GM19193 (cell line): Measurements from ENCODE around the gene MICAL3.

Source experiments
- POLR2A ChIP-seq: IDR thresholded peaks from 4 replicates; pipeline ENCODE4 v1.6.1; 2011; ENCODE audit not compliant: insufficient read depth, insufficient read length; ENCODE audit errors: extremely low read depth

MICAL3 gene

DNA sequence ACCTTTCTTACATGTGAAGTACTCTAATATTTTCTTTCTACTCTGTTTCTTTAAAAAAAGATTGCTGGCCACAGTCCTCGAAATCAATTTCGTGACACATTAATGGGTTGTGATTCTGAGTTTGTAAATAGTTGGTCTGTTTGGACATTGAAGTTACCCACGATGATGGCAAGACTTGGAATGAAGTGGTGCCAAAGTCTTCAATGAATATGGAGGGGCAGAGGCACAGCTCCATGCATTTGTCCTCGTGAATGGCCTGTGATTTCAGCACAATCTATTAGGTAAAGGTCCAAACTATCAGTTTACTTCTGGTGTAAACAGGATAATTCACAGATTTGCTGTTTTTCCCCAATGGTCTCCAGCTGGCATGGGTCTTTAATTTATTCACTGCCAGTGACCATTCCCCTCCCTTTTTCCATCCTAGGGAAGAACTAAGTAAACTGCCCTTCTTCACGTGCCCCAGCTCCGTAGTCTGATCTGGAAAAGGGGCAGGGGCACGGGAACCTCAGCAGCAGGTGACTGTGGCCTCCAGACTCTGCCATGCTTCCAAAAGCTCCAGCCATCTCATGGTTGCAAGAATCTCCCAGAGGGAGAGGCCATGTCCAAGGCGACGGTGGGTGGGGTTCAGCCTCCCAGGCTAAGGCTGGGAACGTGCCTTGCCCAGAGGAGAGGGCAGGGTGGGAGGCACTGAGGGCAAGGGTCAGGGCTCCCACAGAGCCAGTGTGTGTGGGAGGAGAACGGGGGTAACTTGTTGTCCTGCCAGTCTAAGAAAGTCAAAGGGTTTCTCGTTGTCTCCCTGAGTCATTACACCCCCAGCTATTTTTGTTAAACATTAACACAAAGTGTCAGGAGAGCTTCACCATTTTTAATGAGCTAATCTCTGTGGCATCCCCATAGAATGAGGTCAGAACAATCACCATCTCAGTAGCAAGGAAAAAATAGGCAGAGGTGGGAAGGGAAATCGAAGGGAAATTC lies 36.6 kb upstream of the MICAL3 start:
- TF ChIP-seq POLR2A = no peak

DNA sequence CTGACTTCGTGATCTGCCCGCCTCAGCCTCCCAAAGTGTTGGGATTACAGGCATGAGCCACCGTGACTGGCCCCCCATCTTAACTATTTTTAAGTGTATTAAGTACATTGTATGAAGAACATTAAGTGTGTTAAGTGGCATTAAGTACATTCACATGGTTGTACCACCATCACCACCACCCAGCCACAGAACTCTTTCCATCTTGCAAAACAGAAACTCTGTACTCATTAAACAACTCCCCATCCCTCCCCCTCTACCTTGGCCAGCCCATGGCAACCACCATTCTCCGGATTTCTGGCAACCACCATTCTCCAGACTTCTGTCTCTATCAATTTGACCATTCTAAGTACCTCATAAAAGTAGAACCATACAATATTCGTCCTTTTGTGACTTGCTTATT lies 35.6 kb upstream of the MICAL3 start:
- no peak for TF ChIP-seq POLR2A

DNA sequence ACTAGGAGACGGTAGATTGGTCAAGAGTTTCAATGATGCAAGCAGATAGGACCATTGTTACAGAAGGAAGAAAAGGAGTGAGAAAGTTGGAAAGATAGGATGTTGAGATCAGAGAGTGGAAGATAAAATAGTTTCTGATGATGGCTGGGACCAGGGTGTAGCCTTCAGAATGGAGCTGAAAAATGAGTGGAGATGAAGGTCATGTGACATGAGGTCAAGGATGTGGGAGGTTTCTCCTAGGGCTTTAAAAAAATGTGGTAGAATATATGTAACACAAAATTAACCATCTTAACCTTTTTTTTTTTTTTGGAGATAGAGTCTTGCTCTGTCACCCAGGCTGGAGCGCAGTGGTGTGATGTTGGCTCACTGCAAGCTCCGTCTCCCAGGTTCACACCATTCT lies 35.1 kb upstream of the MICAL3 start:
- no peak for TF ChIP-seq POLR2A

GRCh38 chr22:18059094-18059417 lies 34.7 kb upstream of the MICAL3 start:
- TF ChIP-seq POLR2A = no peak

- no peak for TF ChIP-seq POLR2A
Observed at GRCh38 chr22:18058371-18059093, 34.2 kb upstream of the MICAL3 start.

- TF ChIP-seq POLR2A = no peak
Observed at GRCh38 chr22:18057568-18058209, 33.3 kb upstream of the MICAL3 start.

- no peak for TF ChIP-seq POLR2A
Observed at GRCh38 chr22:18056807-18057474, 32.6 kb upstream of the MICAL3 start.

DNA sequence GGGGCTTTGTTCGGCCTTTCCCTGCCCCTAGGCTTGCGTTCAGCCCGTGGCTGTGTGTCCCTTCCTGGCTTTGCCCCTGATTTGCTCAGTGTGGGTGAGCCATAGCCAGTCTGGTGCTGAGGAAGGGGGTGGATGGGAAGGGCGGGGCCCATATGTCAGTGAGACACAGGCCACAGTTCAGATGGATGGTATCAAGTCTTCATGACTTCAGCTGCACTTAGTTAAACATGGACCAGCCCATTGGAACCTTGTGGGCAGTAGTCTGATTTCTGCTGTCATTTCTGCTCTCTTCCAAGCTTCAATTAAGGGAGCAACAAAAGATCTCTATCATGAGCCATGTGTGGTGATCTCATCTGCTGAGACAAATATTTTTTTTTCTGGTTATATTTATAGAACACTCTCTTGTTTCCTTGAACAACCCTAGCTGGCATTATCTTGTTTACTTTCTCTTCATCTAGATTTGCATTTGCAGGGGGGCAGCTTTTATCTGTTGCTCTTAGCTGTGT lies 31.9 kb upstream of the MICAL3 start:
- no peak for TF ChIP-seq POLR2A

GRCh38 chr22:18055619-18056160 lies 31.3 kb upstream of the MICAL3 start:
- TF ChIP-seq POLR2A = no peak

DNA sequence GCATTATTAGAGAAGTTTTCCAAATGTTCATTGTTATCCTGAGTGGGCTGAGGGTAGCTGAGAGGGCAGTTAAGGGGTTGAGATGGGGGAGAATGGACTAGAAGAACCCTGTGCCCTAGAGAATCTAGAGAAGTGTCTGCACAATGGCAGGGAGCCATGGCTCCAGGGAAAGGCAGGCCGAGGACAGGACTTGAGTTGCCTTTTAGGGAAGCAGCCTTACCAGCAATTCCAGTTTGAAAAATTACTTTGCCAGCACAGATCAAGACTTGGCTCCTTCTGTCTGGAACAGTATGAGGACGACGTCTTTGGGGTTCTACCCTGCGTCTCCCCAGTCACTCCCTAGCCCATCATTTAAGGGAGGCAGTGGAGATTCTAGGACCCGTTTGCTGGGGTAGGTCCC lies 25.7 kb upstream of the MICAL3 start:
- no peak for TF ChIP-seq POLR2A

- TF ChIP-seq POLR2A = no peak
Observed at GRCh38 chr22:18048441-18048898, 24.1 kb upstream of the MICAL3 start.

DNA sequence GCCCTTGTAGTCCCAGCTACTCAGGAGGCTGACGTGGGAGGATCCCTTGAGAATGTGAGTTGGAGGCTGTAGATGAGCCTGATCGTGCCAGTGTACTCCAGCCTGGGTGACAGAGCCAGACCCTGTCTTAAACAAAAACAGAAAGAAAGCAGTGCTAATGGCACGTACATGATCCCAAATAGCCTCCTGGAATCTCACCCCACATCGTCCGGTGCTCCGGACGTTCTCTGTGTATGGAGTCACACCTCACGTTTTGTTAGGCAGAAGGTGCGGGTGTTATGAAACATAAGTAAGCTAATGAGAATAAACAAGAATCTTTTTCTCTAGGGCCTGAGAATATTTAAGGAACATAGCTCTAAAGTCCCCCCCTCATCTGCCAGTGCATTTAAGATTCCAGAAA lies 23.7 kb upstream of the MICAL3 start:
- no peak for TF ChIP-seq POLR2A

GRCh38 chr22:18045794-18046193 lies 21.4 kb upstream of the MICAL3 start:
- TF ChIP-seq POLR2A = no peak

GRCh38 chr22:18044548-18045271 lies 20.3 kb upstream of the MICAL3 start:
- TF ChIP-seq POLR2A = no peak

DNA sequence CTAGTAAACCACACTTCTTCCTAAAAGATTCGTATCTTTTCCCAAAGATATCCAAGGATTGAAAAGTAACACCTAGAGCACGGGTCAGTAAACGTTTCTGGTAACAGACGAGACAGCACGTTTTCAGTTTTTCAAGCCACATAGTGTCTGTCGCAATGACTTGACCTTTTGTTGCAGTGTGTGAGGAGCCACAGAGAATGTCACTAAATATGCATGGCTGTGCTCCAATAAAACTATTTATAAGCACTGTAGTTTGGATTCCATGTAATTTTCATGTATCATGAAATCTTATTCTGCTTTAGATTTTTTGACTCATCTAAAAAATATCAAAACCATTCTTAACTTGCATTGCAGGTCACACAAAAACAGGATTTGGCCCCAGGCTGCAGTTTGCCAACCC lies 18.3 kb upstream of the MICAL3 start:
- TF ChIP-seq POLR2A = no peak

- TF ChIP-seq POLR2A = no peak
Observed at GRCh38 chr22:18035751-18036150, 11.4 kb upstream of the MICAL3 start.
